Skeletal muscle tissue (tissue), 4 donors: ENCODE results near the gene EIF5A. TPM values are rescaled to one million over a fixed set of nuclear protein-coding genes. Genes with fewer than 3 reads are reported as not detected.

Experiments used
- H3K27ac ChIP-seq: one replicate; pipeline ENCODE4 v1.7.0; 2013; ENCODE audit warnings: mild to moderate bottlenecking, low read depth, low read length, inconsistent platforms
- H3K27me3 ChIP-seq, 3 donors: one replicate each; pipeline ENCODE4 v1.7.0; 2013; ENCODE audit warnings: low read length in 3 of 3; ENCODE audit not compliant: control insufficient read depth in 3 of 3, insufficient read depth in 3 of 3
- H3K36me3 ChIP-seq, 3 donors: one replicate each; pipeline ENCODE4 v1.7.0; 2013; ENCODE audit warnings: low read length in 3 of 3; ENCODE audit not compliant: control insufficient read depth in 3 of 3, insufficient read depth in 3 of 3
- H3K4me1 ChIP-seq, 3 donors: one replicate each; pipeline ENCODE4 v1.7.0; 2013; ENCODE audit warnings: low read length in 3 of 3, mild to moderate bottlenecking in 3 of 3; ENCODE audit not compliant: control insufficient read depth in 3 of 3, insufficient read depth in 3 of 3
- H3K4me3 ChIP-seq, 3 donors: one replicate each; pipeline ENCODE4 v1.7.0; 2013; ENCODE audit warnings: low read length in 3 of 3
- H3K9ac ChIP-seq, 3 donors: one replicate each; pipeline ENCODE4 v1.7.0; 2013; ENCODE audit warnings: low read length in 3 of 3, mild to moderate bottlenecking in 3 of 3, moderate library complexity in 2 of 3, low read depth in 1 of 3
- H3K9me3 ChIP-seq, 3 donors: one replicate each; pipeline ENCODE4 v1.7.0; 2013; ENCODE audit warnings: low read length in 3 of 3; ENCODE audit not compliant: control insufficient read depth in 3 of 3
- total RNA-seq: library from RNA; depleted of rRNA; stranded (reverse); fragments of >200 nt; gene quantifications from one replicate; pipeline ENCODE4 v1.2.3, GENCODE V29; 2014
- donor health status: Osteomylitis.

The EIF5A gene
- total RNA-seq, 1 donor from 2014 or later = 185 TPM

DNA sequence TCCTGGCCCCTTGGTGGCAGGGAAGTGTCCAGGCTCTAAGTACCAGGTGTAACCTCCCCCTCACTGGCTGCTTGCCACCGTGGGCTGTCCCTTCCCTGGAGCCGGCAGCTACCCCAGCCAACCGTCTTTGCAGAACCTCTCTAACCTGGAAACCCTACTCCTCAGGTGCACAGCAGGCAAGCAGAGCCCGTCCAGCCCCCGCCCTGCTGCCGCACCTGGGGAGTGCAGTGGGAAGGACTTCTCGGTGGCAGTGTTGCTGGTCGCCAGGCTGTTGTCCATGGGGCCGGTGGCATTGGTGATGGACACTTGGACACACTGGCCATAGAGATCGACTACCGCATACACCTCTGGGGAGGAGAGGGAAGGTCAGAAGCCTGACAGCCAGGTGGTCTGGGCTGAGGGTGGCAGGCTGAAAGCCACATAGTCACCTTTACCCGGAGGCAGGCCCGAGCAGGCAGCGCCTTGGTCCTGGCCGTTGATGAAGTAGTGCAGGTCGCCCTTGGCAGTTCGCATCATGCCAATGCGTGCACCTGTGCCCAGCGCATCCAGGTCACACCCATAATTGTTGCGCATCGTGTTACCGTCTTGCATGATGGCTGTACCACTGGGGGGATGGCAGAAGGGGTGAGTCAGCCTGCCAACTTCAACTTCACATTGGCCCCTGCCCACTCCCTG lies 15.2 kb downstream of the EIF5A start:
- no peak overlapping the region for H3K4me3 ChIP-seq
- no peak overlapping the region for H3K9ac ChIP-seq
- peaks cover 3 to 5% (median 4%) of the 10 kb centered on the region in 3 donors for H3K4me1 ChIP-seq
- no peak overlapping the region for H3K27ac ChIP-seq
- H3K27me3 ChIP-seq = no peaks in the 10 kb centered on the region
- H3K36me3 ChIP-seq = peaks cover 76 to 84% (median 80%) of the 10 kb centered on the region in 3 donors
- H3K9me3 ChIP-seq = no peaks in the 10 kb centered on the region

DNA sequence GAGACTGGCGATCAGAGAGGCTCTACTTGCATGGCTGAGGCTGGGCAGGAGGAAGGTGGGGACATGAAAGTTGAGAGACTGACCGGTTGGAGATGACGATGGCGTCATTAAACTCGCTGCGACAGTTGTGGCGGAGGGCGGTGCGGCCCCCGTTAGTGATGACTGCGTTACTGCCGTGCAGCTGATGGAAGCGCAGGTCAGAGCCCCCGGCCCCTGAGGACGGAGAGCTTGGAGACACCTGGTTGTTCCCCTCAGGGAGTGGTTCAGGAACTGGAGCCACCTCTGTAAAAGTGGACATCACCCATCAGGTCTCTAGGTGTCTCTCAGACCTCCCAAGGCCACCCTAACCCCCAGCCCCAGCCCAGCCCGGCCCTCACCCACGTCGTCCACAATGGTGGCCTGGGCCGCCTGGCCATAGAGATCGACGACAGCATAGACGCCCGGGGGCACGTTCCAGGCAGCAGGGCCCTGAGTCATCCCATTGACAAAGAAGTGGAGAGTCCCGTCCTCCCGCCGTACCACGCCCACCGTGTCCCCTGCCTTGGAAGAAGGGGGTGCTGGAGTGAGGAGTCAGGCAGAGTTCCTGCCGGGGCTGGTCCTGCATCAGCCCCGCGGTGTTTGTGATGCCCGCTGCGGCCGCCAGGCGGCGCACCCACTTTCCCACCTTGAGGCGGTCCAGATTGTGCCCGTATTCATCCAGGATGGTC lies 16.5 kb downstream of the EIF5A start:
- peaks cover 14 to 17% (median 16%) of the 10 kb centered on the region in 3 donors for H3K4me1 ChIP-seq
- no peak overlapping the region for H3K4me3 ChIP-seq
- no peak overlapping the region for H3K27ac ChIP-seq
- peaks cover 64 to 72% (median 68%) of the 10 kb centered on the region in 3 donors for H3K36me3 ChIP-seq
- no peaks in the 10 kb centered on the region for H3K27me3 ChIP-seq
- no peaks in the 10 kb centered on the region for H3K9me3 ChIP-seq
- no peak overlapping the region for H3K9ac ChIP-seq

DNA sequence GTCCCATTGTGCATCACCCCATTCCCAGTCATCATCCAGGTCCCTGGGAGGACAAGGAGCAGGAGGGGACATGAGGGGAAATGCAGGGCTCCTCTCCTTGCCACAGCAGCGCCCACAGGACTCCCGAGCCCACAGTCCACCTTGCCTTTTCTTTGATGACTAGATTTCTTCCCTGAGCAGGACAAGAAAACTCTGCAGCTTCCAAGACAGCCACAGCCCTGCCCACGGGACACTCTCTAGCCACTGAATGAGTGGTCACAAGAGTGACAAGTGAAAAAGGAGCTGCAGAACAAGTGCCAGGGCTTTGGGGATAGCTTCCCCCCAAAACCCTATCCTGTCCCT lies 17.0 kb downstream of the EIF5A start:
- Histone ChIP-seq H3K4me3 (no peak overlapping the region), H3K36me3 (peaks cover 61 to 69% (median 65%) of the 10 kb centered on the region in 3 donors), H3K9me3 (no peaks in the 10 kb centered on the region), H3K27ac (no peak overlapping the region), H3K4me1 (peaks cover 14 to 17% (median 17%) of the 10 kb centered on the region in 3 donors), H3K9ac (no peak overlapping the region), H3K27me3 (no peaks in the 10 kb centered on the region)

DNA sequence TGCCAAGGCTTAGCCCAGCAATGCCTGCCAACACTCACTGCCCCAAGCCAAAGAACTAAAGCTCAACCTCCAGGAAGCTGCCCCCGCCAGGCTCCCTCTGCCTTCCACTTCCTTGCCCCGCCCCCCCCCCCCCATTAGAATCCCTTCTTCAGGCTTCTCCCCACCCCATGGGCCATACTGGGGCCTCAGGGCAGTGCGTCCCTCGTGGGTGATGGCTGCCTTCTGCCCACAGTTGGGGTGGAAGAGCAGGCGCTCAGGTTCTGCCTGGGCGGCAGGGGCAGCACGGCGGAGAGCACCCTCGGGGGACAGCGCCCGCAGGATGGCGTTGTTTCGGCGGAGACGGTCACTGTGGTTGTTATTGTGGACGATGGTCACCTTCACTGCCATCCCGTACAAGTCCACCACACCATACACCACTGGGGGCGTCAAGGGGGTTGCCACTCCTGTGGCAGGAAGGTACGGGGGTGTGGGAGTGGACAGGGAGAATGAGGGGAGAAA lies 17.7 kb downstream of the EIF5A start:
- Histone ChIP-seq H3K9ac (no peak overlapping the region), H3K4me1 (peaks cover 19 to 22% (median 21%) of the 10 kb centered on the region in 3 donors), H3K27me3 (no peaks in the 10 kb centered on the region), H3K9me3 (no peaks in the 10 kb centered on the region), H3K27ac (no peak overlapping the region), H3K36me3 (peaks cover 61 to 68% (median 63%) of the 10 kb centered on the region in 3 donors), H3K4me3 (no peak overlapping the region)

DNA sequence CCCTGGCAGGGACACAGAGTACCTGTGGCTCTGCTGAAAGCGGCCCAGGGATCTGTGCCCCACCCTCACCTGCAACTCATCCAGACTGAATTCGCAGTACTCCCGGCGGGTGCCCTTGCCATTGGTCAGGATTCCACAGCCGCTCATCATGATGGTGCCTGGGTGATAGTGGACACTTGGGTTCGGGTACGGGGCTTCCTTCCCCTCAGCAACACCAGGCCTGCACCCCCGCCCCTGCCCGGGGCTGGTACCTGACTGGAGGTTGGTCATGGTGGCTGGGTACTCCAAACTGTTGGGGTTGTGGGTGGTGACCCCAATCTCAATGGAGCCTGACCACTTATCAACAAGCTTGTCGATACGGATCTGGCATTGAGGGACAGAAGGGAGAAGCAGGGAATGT lies 18.8 kb downstream of the EIF5A start:
- Histone ChIP-seq H3K4me1 (peaks cover 25 to 29% (median 27%) of the 10 kb centered on the region in 3 donors), H3K9me3 (no peaks in the 10 kb centered on the region), H3K27me3 (no peaks in the 10 kb centered on the region), H3K9ac (no peak overlapping the region), H3K27ac (no peak overlapping the region), H3K4me3 (no peak overlapping the region), H3K36me3 (peaks cover 51 to 57% (median 52%) of the 10 kb centered on the region in 3 donors)

DNA sequence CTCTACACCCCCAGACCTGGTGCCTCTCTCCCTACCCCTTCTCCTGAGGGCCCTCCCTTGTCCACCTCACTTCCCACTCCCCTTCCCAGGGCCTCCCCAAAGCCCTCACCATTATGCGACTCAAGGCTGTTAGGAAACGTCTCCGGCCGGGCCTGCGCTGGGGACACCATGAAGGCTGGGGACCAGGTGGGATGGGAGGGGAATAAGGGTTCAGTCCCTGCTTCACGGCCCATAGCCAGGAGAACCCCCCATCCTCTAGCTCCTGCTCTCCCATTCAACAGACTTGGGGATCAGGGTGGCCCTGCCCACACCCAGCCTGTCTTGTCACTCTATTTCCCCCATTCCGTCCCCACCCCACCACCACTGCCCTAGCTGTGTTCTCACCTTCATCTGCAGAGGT lies 19.6 kb downstream of the EIF5A start:
- no peaks in the 10 kb centered on the region for H3K9me3 ChIP-seq
- peaks cover 25 to 29% (median 27%) of the 10 kb centered on the region in 3 donors for H3K4me1 ChIP-seq
- H3K4me3 ChIP-seq = no peak overlapping the region
- H3K27me3 ChIP-seq = peaks cover 0 to 3% (median 0%) of the 10 kb centered on the region in 3 donors
- peaks cover 42 to 48% (median 43%) of the 10 kb centered on the region in 3 donors for H3K36me3 ChIP-seq
- no peak overlapping the region for H3K27ac ChIP-seq
- H3K9ac ChIP-seq = no peak overlapping the region

DNA sequence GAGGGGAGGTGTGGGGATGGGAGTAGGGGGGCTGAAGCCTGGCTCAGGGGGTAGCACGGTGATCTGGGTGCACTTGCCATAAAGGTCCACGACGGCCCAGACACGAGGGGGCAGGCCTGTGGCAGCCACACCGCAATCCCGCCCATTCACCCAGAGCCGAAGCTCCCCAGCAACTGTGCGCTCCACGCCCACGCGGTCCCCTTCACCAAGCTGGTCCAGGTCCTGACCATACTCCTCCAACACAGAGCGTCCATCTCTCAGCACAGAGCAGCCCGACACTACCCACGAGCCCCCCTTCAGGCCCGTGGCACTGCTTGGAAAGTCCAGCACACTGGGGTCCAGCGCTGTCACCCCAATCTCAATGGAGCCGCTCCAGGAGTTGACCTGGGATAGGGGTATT lies 20.1 kb downstream of the EIF5A start:
- Histone ChIP-seq H3K4me1 (peaks cover 25 to 29% (median 27%) of the 10 kb centered on the region in 3 donors), H3K9ac (peak overlapping the region in 1 of 3 donors; percentile 33), H3K27me3 (peaks cover 0 to 8% (median 0%) of the 10 kb centered on the region in 3 donors), H3K36me3 (peaks cover 38 to 43% (median 39%) of the 10 kb centered on the region in 3 donors), H3K4me3 (no peak overlapping the region), H3K27ac (no peak overlapping the region), H3K9me3 (no peaks in the 10 kb centered on the region)

DNA sequence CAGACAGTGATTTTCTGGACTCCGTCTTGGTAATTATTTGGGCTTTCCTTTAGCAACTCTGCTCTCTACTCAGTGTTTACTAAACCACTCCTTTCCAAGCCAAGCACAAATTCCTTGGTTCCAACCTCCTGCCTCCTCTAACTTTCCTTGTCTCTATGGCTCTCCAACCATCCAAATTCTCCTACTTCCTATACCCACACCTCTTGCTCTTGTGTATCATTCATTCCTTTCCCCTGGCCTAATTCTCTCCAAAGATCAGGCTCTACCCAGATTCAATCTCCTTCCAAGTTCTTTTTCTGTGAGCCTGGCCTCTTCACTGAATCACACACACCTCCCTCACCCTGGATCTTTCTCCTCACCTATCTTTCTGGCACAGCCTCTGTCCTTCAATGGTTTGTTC lies 20.6 kb downstream of the EIF5A start:
- H3K27me3 ChIP-seq = peaks cover 0 to 8% (median 0%) of the 10 kb centered on the region in 3 donors
- peaks cover 25 to 29% (median 27%) of the 10 kb centered on the region in 3 donors for H3K4me1 ChIP-seq
- H3K9ac ChIP-seq = peak overlapping the region in 2 of 3 donors; percentile 91 to 93
- no peaks in the 10 kb centered on the region for H3K9me3 ChIP-seq
- peaks cover 33 to 38% (median 34%) of the 10 kb centered on the region in 3 donors for H3K36me3 ChIP-seq
- no peak overlapping the region for H3K27ac ChIP-seq
- peak overlapping the region; percentile 97 to 100 (median 99) for H3K4me3 ChIP-seq

DNA sequence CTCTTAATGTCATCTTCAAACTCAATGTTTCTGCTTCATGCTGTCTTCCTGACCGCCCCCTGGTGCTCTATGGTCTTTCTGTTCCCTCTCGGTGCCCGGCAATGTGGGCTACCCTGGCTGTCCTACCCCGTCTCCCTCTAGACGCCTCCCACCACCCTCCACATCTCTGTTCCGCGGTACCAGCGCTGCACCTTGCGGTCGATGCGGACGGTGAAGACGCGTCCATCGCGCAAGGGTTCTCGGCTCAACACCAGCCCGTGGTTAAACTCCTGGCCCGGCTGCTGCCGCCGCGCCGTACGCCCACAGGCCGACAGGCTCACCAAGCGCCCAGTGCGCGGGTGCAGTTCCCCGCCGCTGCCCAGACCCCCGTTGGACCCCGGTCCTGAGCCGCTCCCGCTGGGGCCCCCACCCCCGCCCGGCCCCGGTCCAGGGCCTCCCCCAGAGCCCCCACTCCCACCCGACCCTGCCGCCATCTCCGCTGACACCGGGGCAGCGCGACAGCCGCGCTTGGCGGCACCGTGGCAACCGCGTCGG lies 21.5 kb downstream of the EIF5A start, which contains the start of gene NEURL4:
NEURL4 (minus strand) TSS at position 496 of the 534 bp plus-strand sequence; CDS start at position 473, 23 bp downstream.
- peaks cover 25 to 29% (median 27%) of the 10 kb centered on the region in 3 donors for H3K4me1 ChIP-seq
- peak within 1 kb of the TSS; percentile 91 to 95 (median 93) for H3K9ac ChIP-seq
- H3K36me3 ChIP-seq = peaks cover 24 to 29% (median 25%) of the 10 kb centered on the region in 3 donors
- no peaks in the 10 kb centered on the region for H3K9me3 ChIP-seq
- peak within 1 kb of the TSS; percentile 88 for H3K27ac ChIP-seq
- H3K4me3 ChIP-seq = peak within 1 kb of the TSS; percentile 97 to 100 (median 99)
- peaks cover 0 to 10% (median 0%) of the 10 kb centered on the region in 3 donors for H3K27me3 ChIP-seq
